ENCODE measurements around the gene C5orf15. TPM values are rescaled to one million over a fixed set of nuclear protein-coding genes. Genes with fewer than 3 reads are reported as not detected.

Gene C5orf15
- total RNA-seq, 1 experiment from 2014 or later = 28.8 TPM

DNA sequence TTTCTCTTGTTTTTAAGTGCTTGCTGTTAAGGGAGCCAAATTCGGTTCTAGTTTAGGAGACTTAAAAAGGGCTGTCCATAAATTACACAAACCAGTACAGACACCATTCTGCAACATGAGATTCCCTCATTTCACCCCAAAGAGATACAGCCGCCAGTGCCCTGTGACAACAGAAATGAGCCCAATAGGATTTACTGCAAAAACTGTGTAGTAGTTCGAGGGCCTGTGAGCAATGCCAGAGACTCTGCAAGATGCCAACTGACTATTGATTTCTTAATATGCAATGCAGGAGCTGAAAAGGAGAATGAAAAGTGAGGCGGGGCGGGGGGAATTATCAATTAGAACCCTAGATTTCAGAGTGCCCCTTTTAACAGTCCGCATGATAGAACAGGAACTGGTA lies 5.7 kb upstream of the C5orf15 start:
- Histone ChIP-seq H2AFZ (ENCODE audit: low read depth, low read length, poor library complexity, severe bottlenecking) (no peak overlapping the region), H3K4me2 (ENCODE audit: low read length) (no peak overlapping the region), H3K9ac (ENCODE audit: low read length) (no peak overlapping the region), H3K79me2 (ENCODE audit: insufficient read depth, low read length) (peaks cover 30% of the 10 kb centered on the region), H3K27me3 (ENCODE audit: insufficient read depth, low read length) (no peaks in the 10 kb centered on the region), H4K20me1 (ENCODE audit: insufficient read depth) (0 out of 2 replicates have a peak, but pooled peaks cover 7% of the 10 kb centered on the region), H3K4me3 (replicated peaks in 1 of 2; ENCODE audit: low read depth in 1 of 2, low read length in 2 of 2) (no peak overlapping the region), H3K4me1 (ENCODE audit: control insufficient read depth in 1 of 2, insufficient read depth in 2 of 2, low read length in 2 of 2) (peaks cover 0 to 9% of the 10 kb centered on the region in 2 experiments; a peak in 3 of 4 replicates), H3K36me3 (ENCODE audit: control insufficient read depth in 1 of 2, insufficient read depth in 2 of 2, low read length in 2 of 2) (peaks cover 51 to 52% of the 10 kb centered on the region in 2 experiments), H3K9me2 (ENCODE audit: insufficient read depth) (no peaks in the 10 kb centered on the region), H3K27ac (ENCODE audit: low read depth, low read length) (no peak overlapping the region), H3K9me3 (ENCODE audit: control insufficient read depth in 1 of 2, insufficient read depth in 1 of 2, low read depth in 1 of 2, low read length in 2 of 2) (no peaks in the 10 kb centered on the region)
- ChIA-PET RAD21 (ENCODE audit: low non-redundant PET in 1 of 2, low total read pairs in 2 of 2, uncharacterized antibody in 2 of 2, unreplicated experiment in 2 of 2) (no interaction called here), CTCF (interaction anchor here (1.3 kb wide), 1 partner anchor 23 kb away, joined by 6 read pairs; no protein-coding TSS in a partner anchor), POLR2A (no interaction called here)
- ATAC-seq = no peak
- no TSS peak for BruUV-seq (replicated peaks)
- intact Hi-C loops (cut with micrococcal nuclease) = no loop called here
- DNase-seq (ENCODE audit: low read depth, low spot score) = no peak
- no peak for TF ChIP-seq CBX3 (IDR thresholded peaks at IDR 0.05; ENCODE audit: low read depth)
- TF ChIP-seq, protein P1, sequence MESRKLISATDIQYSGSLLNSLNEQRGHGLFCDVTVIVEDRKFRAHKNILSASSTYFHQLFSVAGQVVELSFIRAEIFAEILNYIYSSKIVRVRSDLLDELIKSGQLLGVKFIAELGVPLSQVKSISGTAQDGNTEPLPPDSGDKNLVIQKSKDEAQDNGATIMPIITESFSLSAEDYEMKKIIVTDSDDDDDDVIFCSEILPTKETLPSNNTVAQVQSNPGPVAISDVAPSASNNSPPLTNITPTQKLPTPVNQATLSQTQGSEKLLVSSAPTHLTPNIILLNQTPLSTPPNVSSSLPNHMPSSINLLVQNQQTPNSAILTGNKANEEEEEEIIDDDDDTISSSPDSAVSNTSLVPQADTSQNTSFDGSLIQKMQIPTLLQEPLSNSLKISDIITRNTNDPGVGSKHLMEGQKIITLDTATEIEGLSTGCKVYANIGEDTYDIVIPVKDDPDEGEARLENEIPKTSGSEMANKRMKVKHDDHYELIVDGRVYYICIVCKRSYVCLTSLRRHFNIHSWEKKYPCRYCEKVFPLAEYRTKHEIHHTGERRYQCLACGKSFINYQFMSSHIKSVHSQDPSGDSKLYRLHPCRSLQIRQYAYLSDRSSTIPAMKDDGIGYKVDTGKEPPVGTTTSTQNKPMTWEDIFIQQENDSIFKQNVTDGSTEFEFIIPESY (IDR thresholded peaks at IDR 0.05; ENCODE audit: extremely low read depth, insufficient replicate concordance, low read length) = no peak
- no peak for TF ChIP-seq POLR2A (IDR thresholded peaks at IDR 0.05; ENCODE audit: borderline replicate concordance, extremely low read depth, insufficient read depth, insufficient read length)
- TF ChIP-seq POLR2AphosphoS5 (IDR thresholded peaks at IDR 0.05; ENCODE audit: low read depth, low read length) = no peak
- no peak for TF ChIP-seq ZNF274 (IDR thresholded peaks at IDR 0.05; ENCODE audit: low read depth, low read length)

DNA sequence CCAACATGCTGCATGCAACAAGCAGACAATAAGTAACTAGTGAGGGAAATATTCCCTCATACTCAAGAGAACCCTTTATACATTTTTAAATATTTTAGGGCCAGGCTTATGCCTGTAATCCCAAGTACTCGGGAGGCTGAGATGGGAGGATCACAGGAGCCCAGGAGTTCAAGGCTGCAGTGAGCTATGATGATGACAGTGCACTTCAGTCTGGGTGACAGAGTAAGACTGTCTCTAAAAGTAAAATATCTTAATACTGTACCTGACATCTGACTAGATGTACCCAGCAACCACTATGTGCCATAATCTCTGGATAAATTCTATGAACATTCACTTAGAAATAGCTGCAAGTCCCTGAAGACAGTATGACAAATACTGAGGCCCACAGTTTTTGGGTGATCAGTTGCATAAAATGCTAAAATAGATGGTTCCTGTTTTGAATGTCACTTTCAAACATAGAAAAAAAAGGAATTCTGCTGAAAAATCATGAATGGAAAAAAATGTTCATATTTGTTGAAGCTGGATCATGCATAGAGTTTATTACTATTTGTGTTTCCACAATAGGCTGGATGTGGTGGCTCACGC lies 2.0 kb upstream of the C5orf15 start:
- H3K27me3 ChIP-seq (ENCODE audit: insufficient read depth, low read length) = no peaks in the 10 kb centered on the region
- no peak overlapping the region for H2AFZ ChIP-seq (ENCODE audit: low read depth, low read length, poor library complexity, severe bottlenecking)
- H4K20me1 ChIP-seq (ENCODE audit: insufficient read depth) = 0 out of 2 replicates have a peak, but pooled peaks cover 7% of the 10 kb centered on the region
- H3K4me2 ChIP-seq (ENCODE audit: low read length) = no peak overlapping the region
- BruUV-seq (replicated peaks) = no TSS peak
- RAD21 ChIA-PET (ENCODE audit: low non-redundant PET in 1 of 2, low total read pairs in 2 of 2, uncharacterized antibody in 2 of 2, unreplicated experiment in 2 of 2) = no interaction called here
- DNase-seq (ENCODE audit: low read depth, low spot score) = no peak
- no peaks in the 10 kb centered on the region for H3K9me2 ChIP-seq (ENCODE audit: insufficient read depth)
- H3K9me3 ChIP-seq (ENCODE audit: control insufficient read depth in 1 of 2, insufficient read depth in 1 of 2, low read depth in 1 of 2, low read length in 2 of 2) = no peaks in the 10 kb centered on the region
- no peak overlapping the region for H3K27ac ChIP-seq (ENCODE audit: low read depth, low read length)
- intact Hi-C loops (cut with micrococcal nuclease) = no loop called here
- no peak for TF ChIP-seq YY1 (IDR thresholded peaks at IDR 0.05; ENCODE audit: extremely low read depth, insufficient replicate concordance, low read depth, low read length)
- no peak for TF ChIP-seq ZFX (IDR thresholded peaks at IDR 0.05)
- TF ChIP-seq, protein P2, sequence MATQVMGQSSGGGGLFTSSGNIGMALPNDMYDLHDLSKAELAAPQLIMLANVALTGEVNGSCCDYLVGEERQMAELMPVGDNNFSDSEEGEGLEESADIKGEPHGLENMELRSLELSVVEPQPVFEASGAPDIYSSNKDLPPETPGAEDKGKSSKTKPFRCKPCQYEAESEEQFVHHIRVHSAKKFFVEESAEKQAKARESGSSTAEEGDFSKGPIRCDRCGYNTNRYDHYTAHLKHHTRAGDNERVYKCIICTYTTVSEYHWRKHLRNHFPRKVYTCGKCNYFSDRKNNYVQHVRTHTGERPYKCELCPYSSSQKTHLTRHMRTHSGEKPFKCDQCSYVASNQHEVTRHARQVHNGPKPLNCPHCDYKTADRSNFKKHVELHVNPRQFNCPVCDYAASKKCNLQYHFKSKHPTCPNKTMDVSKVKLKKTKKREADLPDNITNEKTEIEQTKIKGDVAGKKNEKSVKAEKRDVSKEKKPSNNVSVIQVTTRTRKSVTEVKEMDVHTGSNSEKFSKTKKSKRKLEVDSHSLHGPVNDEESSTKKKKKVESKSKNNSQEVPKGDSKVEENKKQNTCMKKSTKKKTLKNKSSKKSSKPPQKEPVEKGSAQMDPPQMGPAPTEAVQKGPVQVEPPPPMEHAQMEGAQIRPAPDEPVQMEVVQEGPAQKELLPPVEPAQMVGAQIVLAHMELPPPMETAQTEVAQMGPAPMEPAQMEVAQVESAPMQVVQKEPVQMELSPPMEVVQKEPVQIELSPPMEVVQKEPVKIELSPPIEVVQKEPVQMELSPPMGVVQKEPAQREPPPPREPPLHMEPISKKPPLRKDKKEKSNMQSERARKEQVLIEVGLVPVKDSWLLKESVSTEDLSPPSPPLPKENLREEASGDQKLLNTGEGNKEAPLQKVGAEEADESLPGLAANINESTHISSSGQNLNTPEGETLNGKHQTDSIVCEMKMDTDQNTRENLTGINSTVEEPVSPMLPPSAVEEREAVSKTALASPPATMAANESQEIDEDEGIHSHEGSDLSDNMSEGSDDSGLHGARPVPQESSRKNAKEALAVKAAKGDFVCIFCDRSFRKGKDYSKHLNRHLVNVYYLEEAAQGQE (IDR thresholded peaks at IDR 0.05; ENCODE audit: low read depth) = no peak
- peaks cover 29% of the 10 kb centered on the region for H3K79me2 ChIP-seq (ENCODE audit: insufficient read depth, low read length)
- H3K9ac ChIP-seq (ENCODE audit: low read length) = no peak overlapping the region
- CTCF ChIA-PET = interaction anchor here (0.5 to 1.3 kb wide), 2 partner anchors 17 to 56 kb away, joined by 3 read pairs; no protein-coding TSS in a partner anchor
- POLR2A ChIA-PET = no interaction called here
- ATAC-seq = no peak
- no peak overlapping the region for H3K4me3 ChIP-seq (replicated peaks in 1 of 2; ENCODE audit: low read depth in 1 of 2, low read length in 2 of 2)
- peaks cover 24 to 29% of the 10 kb centered on the region in 2 experiments; a peak in 3 of 4 replicates for H3K36me3 ChIP-seq (ENCODE audit: control insufficient read depth in 1 of 2, insufficient read depth in 2 of 2, low read length in 2 of 2)
- peaks cover 7 to 19% of the 10 kb centered on the region in 2 experiments for H3K4me1 ChIP-seq (ENCODE audit: control insufficient read depth in 1 of 2, insufficient read depth in 2 of 2, low read length in 2 of 2)

Data from HCT116 (cell line).